Large intestine (tissue), 3 donors: Measurements from ENCODE around the gene PTRH1. TPM values are rescaled to one million over a fixed set of nuclear protein-coding genes. Genes with fewer than 3 reads are reported as not detected.

Experiments used
- DNase-seq, 2 donors: peaks; one replicate each; pipeline versions ENCODE4 v3.0.0 to v3.0.0-alpha.2; 2013
- H3K27ac ChIP-seq: one replicate; pipeline ENCODE4 v1.5.1; 2013; ENCODE audit warnings: low read length
- H3K27me3 ChIP-seq: 2 replicates; pipeline ENCODE4 v1.6.1; 2013; ENCODE audit warnings: low read length; ENCODE audit not compliant: control insufficient read depth, insufficient read depth
- H3K36me3 ChIP-seq: 2 replicates; pipeline ENCODE4 v1.6.1; 2013; ENCODE audit warnings: low read length; ENCODE audit not compliant: control insufficient read depth, insufficient read depth
- H3K4me1 ChIP-seq: one replicate; pipeline ENCODE4 v1.6.1; 2013; ENCODE audit warnings: low read length; ENCODE audit not compliant: control insufficient read depth, insufficient read depth
- H3K4me3 ChIP-seq: one replicate; pipeline ENCODE4 v1.5.1; 2013; ENCODE audit warnings: low read length
- H3K9me3 ChIP-seq: one replicate; pipeline ENCODE4 v1.6.1; 2013; ENCODE audit warnings: mild to moderate bottlenecking, low read depth, low read length, moderate library complexity; ENCODE audit not compliant: control insufficient read depth
- WGBS: methylation state at CpG from one replicate; pipeline ENCODE4 v1.1.5; 2013; ENCODE audit warnings: low lambda C conversion rate; ENCODE audit not compliant: insufficient coverage; 5-methylcytosine and 5-hydroxymethylcytosine counted together
- polyA plus RNA-seq: library from polyadenylated mRNA; unstranded; fragments of 120-200 nt; gene quantifications from one replicate; pipeline ENCODE4 v1.2.1, GENCODE V29; 2013

Gene PTRH1
- polyA plus RNA-seq, 1 donor = 9.3 TPM

- Histone ChIP-seq H3K9me3 (peaks cover 3% of the 10 kb centered on the region), H3K4me1 (no peaks in the 10 kb centered on the region), H3K27ac (no peak overlapping the region), H3K36me3 (no peaks in the 10 kb centered on the region), H3K27me3 (no peaks in the 10 kb centered on the region), H3K4me3 (no peak overlapping the region)
- no peak for DNase-seq
- WGBS = no CpG with 5 or more reads among the region's 11 CpGs
Observed at GRCh38 chr9:127721391-127721821, 5.9 kb upstream of the PTRH1 start.

GRCh38 chr9:127720865-127721227 lies 5.4 kb upstream of the PTRH1 start:
- no peaks in the 10 kb centered on the region for H3K36me3 ChIP-seq
- H3K9me3 ChIP-seq = peaks cover 3% of the 10 kb centered on the region
- no peak overlapping the region for H3K27ac ChIP-seq
- no peak for DNase-seq
- H3K4me1 ChIP-seq = peaks cover 4% of the 10 kb centered on the region
- H3K4me3 ChIP-seq = no peak overlapping the region
- H3K27me3 ChIP-seq = no peaks in the 10 kb centered on the region

GRCh38 chr9:127720031-127720864 lies 4.8 kb upstream of the PTRH1 start:
- Histone ChIP-seq H3K27ac (no peak overlapping the region), H3K9me3 (peaks cover 3% of the 10 kb centered on the region), H3K27me3 (no peaks in the 10 kb centered on the region), H3K4me3 (no peak overlapping the region), H3K4me1 (peaks cover 4% of the 10 kb centered on the region), H3K36me3 (no peaks in the 10 kb centered on the region)
- DNase-seq = no peak
- WGBS = no CpG with 5 or more reads among the region's 12 CpGs

- H3K27me3 ChIP-seq = no peaks in the 10 kb centered on the region
Observed at GRCh38 chr9:127717766-127718165, 2.3 kb upstream of the PTRH1 start.

GRCh38 chr9:127716412-127716811 lies 949 bp upstream of the PTRH1 start:
- Histone ChIP-seq H3K9me3 (no peaks in the 10 kb centered on the region), H3K4me1 (peaks cover 9% of the 10 kb centered on the region), H3K27ac (no peak overlapping the region), H3K27me3 (no peaks in the 10 kb centered on the region), H3K36me3 (no peaks in the 10 kb centered on the region), H3K4me3 (no peak overlapping the region)
- DNase-seq = no peak
- no CpG with 5 or more reads among the region's 9 CpGs for WGBS

More at GRCh38 chr9:127717766-127718165, 2.3 kb upstream of the PTRH1 start:
- WGBS = 94% methylated on average over 3 of the region's 5 CpGs
- no peaks in the 10 kb centered on the region for H3K9me3 ChIP-seq
- H3K27ac ChIP-seq = no peak overlapping the region
- DNase-seq = no peak
- H3K36me3 ChIP-seq = no peaks in the 10 kb centered on the region
- no peak overlapping the region for H3K4me3 ChIP-seq
- H3K4me1 ChIP-seq = peaks cover 9% of the 10 kb centered on the region

GRCh38 chr9:127714951-127715469 lies 453 bp downstream of the PTRH1 start:
- peaks cover 9% of the 10 kb centered on the region for H3K4me1 ChIP-seq
- WGBS = no CpG with 5 or more reads among the region's 44 CpGs
- DNase-seq = no peak
- no peak overlapping the region for H3K27ac ChIP-seq
- no peaks in the 10 kb centered on the region for H3K9me3 ChIP-seq
- H3K4me3 ChIP-seq = peak overlapping the region; percentile 95
- no peaks in the 10 kb centered on the region for H3K27me3 ChIP-seq
- H3K36me3 ChIP-seq = no peaks in the 10 kb centered on the region

- Histone ChIP-seq H3K27ac (no peak overlapping the region), H3K27me3 (no peaks in the 10 kb centered on the region), H3K9me3 (no peaks in the 10 kb centered on the region), H3K4me3 (no peak overlapping the region), H3K36me3 (no peaks in the 10 kb centered on the region), H3K4me1 (peaks cover 9% of the 10 kb centered on the region)
- no CpG with 5 or more reads among the region's 19 CpGs for WGBS
- DNase-seq = no peak
Observed at GRCh38 chr9:127714020-127714750, 1.3 kb downstream of the PTRH1 start.

GRCh38 chr9:127712867-127713266 lies 2.6 kb downstream of the PTRH1 start:
- Histone ChIP-seq H3K27me3 (no peaks in the 10 kb centered on the region), H3K4me3 (no peak overlapping the region), H3K36me3 (no peaks in the 10 kb centered on the region), H3K27ac (no peak overlapping the region), H3K4me1 (peaks cover 9% of the 10 kb centered on the region), H3K9me3 (no peaks in the 10 kb centered on the region)
- WGBS = no CpG with 5 or more reads among the region's 10 CpGs
- DNase-seq = no peak

- H3K27me3 ChIP-seq = no peaks in the 10 kb centered on the region
- DNase-seq = no peak
- H3K36me3 ChIP-seq = no peaks in the 10 kb centered on the region
- H3K4me1 ChIP-seq = peaks cover 9% of the 10 kb centered on the region
- no peaks in the 10 kb centered on the region for H3K9me3 ChIP-seq
- no peak overlapping the region for H3K27ac ChIP-seq
- no peak overlapping the region for H3K4me3 ChIP-seq
- no CpG with 5 or more reads among the region's 11 CpGs for WGBS
Observed at GRCh38 chr9:127712371-127712770, 3.1 kb downstream of the PTRH1 start.

GRCh38 chr9:127711831-127712274 lies 3.6 kb downstream of the PTRH1 start:
- no peaks in the 10 kb centered on the region for H3K36me3 ChIP-seq
- whole genome bisulfite sequencing = no CpG with 5 or more reads among the region's 11 CpGs
- peaks cover 13% of the 10 kb centered on the region for H3K4me1 ChIP-seq
- DNase-seq = no peak
- H3K27me3 ChIP-seq = no peaks in the 10 kb centered on the region
- H3K9me3 ChIP-seq = no peaks in the 10 kb centered on the region
- no peak overlapping the region for H3K4me3 ChIP-seq
- H3K27ac ChIP-seq = no peak overlapping the region
